Osteoblast (primary cell): ENCODE measurements around the gene NTF3. TPM values are rescaled to one million over a fixed set of nuclear protein-coding genes. Genes with fewer than 3 reads are reported as not detected.

Experiments used
- DNase-seq: peaks from one replicate; pipeline ENCODE4 v3.0.0; 2011; ENCODE audit warnings: low spot score, mixed read lengths; ENCODE audit not compliant: insufficient read length; ENCODE audit errors: missing footprints
- H2AFZ ChIP-seq: 2 replicates; pipeline ENCODE4 v1.6.0; 2011; ENCODE audit warnings: mild to moderate bottlenecking, low read length
- H3K27ac ChIP-seq: 2 replicates; pipeline ENCODE4 v1.5.1; 2011; ENCODE audit warnings: mild to moderate bottlenecking, low read depth, low read length, moderate library complexity
- H3K27me3 ChIP-seq: 2 replicates; pipeline ENCODE4 v1.6.0; 2012; ENCODE audit warnings: mild to moderate bottlenecking, control low read depth, inconsistent platforms, low read length, moderate library complexity; ENCODE audit not compliant: insufficient read depth
- H3K36me3 ChIP-seq: 2 replicates; pipeline ENCODE4 v1.5.1; 2011; ENCODE audit warnings: mild to moderate bottlenecking, low read length, control low read depth, moderate library complexity; ENCODE audit not compliant: insufficient read depth
- H3K4me1 ChIP-seq: 2 replicates; pipeline ENCODE4 v1.5.1; 2011; ENCODE audit warnings: mild to moderate bottlenecking, low read length, control low read depth, moderate library complexity; ENCODE audit not compliant: insufficient read depth
- H3K4me2 ChIP-seq: 2 replicates; pipeline ENCODE4 v1.6.0; 2011; ENCODE audit warnings: mild to moderate bottlenecking, low read length; ENCODE audit not compliant: insufficient read depth
- H3K4me3 ChIP-seq: fragments of 200-600 bp; sonication (generic); 3 replicates; pipeline ENCODE4 v1.5.1; 2012; ENCODE audit warnings: mild to moderate bottlenecking, low read length, inconsistent platforms; ENCODE audit not compliant: insufficient read depth
- H3K79me2 ChIP-seq: 2 replicates; pipeline ENCODE4 v1.6.0; 2012; ENCODE audit warnings: mild to moderate bottlenecking, low read length, control low read depth, inconsistent platforms; ENCODE audit not compliant: insufficient read depth
- H3K9me3 ChIP-seq: 2 replicates; pipeline ENCODE4 v1.5.1; 2011; ENCODE audit warnings: low read depth, low read length, control low read depth
- H4K20me1 ChIP-seq: 2 replicates; pipeline ENCODE4 v1.6.0; 2012; ENCODE audit warnings: mild to moderate bottlenecking, low read length, control low read depth; ENCODE audit not compliant: insufficient read depth
- total RNA-seq: library from RNA; depleted of rRNA; stranded (reverse); fragments of >200 nt; gene quantifications from 2 replicates; pipeline ENCODE4 v1.2.3, GENCODE V29; 2012
- TF ChIP-seq, protein P1 (sequence below): IDR thresholded peaks from 2 replicates; pipeline ENCODE4 v1.5.1; 2011; ENCODE audit warnings: mild to moderate bottlenecking, low read depth, low read length, moderate library complexity; ENCODE audit errors: extremely low read depth

NTF3 gene
- total RNA-seq, 1 donor: 1.1 TPM

DNA sequence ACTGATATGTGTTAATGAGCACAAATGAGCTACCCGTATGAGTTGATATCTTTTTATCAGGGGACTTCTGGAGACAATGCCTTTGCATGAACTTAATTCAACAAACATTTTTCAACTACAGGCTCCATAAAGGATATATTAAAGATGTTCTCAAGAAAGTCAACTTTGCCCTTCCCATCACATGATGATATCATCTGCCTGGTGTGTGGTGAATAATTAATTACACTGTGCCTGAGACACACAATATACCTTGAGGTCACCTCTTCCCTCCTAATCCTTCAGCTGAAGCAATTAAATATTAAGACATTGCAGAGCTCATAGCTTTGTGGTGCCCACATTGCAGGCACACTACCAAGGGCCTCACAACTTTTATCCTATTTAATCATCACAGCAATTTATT, 22.3 kb upstream of the NTF3 start:
- Histone ChIP-seq H4K20me1 (no peaks in the 10 kb centered on the region), H3K79me2 (no peaks in the 10 kb centered on the region), H2AFZ (no peak overlapping the region), H3K9me3 (no peaks in the 10 kb centered on the region), H3K27ac (no peak overlapping the region), H3K4me2 (no peak overlapping the region), H3K4me3 (no peak overlapping the region), H3K27me3 (no peaks in the 10 kb centered on the region), H3K36me3 (no peaks in the 10 kb centered on the region), H3K4me1 (no peaks in the 10 kb centered on the region)
- no peak for DNase-seq
- TF ChIP-seq, protein P1, sequence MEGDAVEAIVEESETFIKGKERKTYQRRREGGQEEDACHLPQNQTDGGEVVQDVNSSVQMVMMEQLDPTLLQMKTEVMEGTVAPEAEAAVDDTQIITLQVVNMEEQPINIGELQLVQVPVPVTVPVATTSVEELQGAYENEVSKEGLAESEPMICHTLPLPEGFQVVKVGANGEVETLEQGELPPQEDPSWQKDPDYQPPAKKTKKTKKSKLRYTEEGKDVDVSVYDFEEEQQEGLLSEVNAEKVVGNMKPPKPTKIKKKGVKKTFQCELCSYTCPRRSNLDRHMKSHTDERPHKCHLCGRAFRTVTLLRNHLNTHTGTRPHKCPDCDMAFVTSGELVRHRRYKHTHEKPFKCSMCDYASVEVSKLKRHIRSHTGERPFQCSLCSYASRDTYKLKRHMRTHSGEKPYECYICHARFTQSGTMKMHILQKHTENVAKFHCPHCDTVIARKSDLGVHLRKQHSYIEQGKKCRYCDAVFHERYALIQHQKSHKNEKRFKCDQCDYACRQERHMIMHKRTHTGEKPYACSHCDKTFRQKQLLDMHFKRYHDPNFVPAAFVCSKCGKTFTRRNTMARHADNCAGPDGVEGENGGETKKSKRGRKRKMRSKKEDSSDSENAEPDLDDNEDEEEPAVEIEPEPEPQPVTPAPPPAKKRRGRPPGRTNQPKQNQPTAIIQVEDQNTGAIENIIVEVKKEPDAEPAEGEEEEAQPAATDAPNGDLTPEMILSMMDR: no peak

GRCh38 chr12:5416571-5416970, 15.3 kb upstream of the NTF3 start:
- peak overlapping the region; percentile 56 for H3K27ac ChIP-seq
- no peaks in the 10 kb centered on the region for H4K20me1 ChIP-seq
- no peaks in the 10 kb centered on the region for H3K27me3 ChIP-seq
- no peak overlapping the region for H3K4me3 ChIP-seq
- H3K36me3 ChIP-seq: no peaks in the 10 kb centered on the region
- TF ChIP-seq, protein P1: no peak
- H3K4me1 ChIP-seq: peaks cover 9% of the 10 kb centered on the region
- H3K4me2 ChIP-seq: no peak overlapping the region
- H2AFZ ChIP-seq: no peak overlapping the region
- no peaks in the 10 kb centered on the region for H3K79me2 ChIP-seq
- DNase-seq: no peak
- no peaks in the 10 kb centered on the region for H3K9me3 ChIP-seq

DNA sequence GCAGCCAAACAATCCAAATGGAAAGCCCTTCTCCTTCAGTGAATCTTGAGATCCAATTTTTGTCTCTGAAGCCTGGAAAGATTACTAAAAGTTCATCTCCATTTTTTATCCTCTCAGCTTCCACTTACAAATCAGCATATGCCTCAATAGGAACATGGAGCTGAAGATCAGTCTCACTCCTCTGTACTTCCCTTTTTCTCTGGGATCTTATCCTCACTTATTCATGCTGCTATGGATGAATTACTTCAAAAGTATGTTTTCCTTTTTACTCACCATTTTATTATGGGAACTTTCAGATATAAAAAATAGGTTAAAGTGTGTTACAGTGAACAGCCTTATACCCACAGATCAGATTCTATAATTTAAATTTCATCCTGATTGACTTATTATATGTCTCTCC, 14.4 kb upstream of the NTF3 start:
- H3K4me3 ChIP-seq: no peak overlapping the region
- peak overlapping the region; percentile 56 for H3K27ac ChIP-seq
- H3K79me2 ChIP-seq: no peaks in the 10 kb centered on the region
- H3K4me1 ChIP-seq: peaks cover 9% of the 10 kb centered on the region
- H3K9me3 ChIP-seq: no peaks in the 10 kb centered on the region
- no peaks in the 10 kb centered on the region for H4K20me1 ChIP-seq
- H3K27me3 ChIP-seq: no peaks in the 10 kb centered on the region
- H3K36me3 ChIP-seq: no peaks in the 10 kb centered on the region
- peak overlapping the region; percentile 54 for H2AFZ ChIP-seq
- DNase-seq: no peak
- peak overlapping the region; percentile 12 for H3K4me2 ChIP-seq
- TF ChIP-seq, protein P1: no peak

DNA sequence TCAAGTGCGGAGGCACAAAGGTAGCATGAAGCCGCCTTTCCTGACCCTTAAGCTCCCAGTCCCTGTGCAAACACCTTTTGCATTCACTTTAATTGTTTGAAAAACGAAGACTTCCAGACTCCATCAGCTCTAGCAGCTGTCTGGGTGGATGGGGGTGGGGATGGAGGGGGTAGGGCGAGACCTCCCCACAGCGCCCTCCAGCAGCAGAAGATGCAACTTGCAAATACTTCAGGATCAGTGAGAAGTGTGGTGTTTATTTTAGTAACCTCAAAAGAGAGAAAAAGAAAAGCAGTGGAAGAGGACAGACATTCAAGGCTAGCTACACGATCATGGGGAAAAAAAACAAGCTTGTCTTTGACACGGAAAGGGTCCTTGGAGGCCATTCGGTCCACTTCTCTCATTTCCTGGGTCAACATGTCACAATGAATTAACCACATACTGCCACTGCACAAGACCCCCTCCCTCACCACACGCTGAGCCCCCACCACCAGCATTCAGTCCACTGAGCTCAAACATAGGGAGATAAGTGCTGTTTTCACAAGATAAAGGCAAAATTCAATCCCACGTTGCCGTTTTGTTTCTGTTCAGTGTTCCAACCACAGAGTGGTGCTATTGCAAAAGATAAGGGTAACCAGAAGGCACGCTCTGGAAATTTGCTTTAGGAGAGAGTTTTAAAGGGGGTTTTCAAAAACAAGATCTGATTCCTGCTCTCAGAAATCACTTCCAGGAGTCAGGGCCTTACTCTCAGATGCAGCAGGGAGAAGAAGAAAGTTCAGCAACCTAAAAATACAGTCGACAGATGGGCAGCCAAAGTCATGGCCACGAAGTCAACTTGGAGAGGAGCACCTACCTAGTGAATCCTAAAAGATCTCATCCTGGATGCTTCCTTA, 3.3 kb upstream of the NTF3 start:
- Histone ChIP-seq H3K79me2 (no peaks in the 10 kb centered on the region), H2AFZ (peak overlapping the region; percentile 38), H3K27me3 (peaks cover 52% of the 10 kb centered on the region), H4K20me1 (no peaks in the 10 kb centered on the region), H3K4me2 (peak overlapping the region; percentile 62), H3K4me3 (no peak overlapping the region), H3K27ac (no peak overlapping the region), H3K4me1 (no peaks in the 10 kb centered on the region), H3K36me3 (no peaks in the 10 kb centered on the region), H3K9me3 (no peaks in the 10 kb centered on the region)
- DNase-seq: no peak
- TF ChIP-seq, protein P1: peak; percentile 42
